GM13977 (cell line): ENCODE results near the gene SEMA7A.
"Not testable (repeated sequence)": the region's sequence is repeated elsewhere in the genome, so short reads cannot be mapped to it uniquely, and the experiment has no call there.

Experiments
- DNase-seq: peaks from one replicate; pipeline ENCODE4 v3.0.0; 2012; ENCODE audit warnings: low spot score
- in situ Hi-C: fragments of 300-500 bp; cut with MboI; formaldehyde crosslinking; loops from one replicate; pipeline ENCODE4 v1.12.0; 2022; ENCODE audit warnings: low sequenced_read_pairs, low pct_unique_long_range_greater_than_20kb, mixed read lengths, inconsistent platforms; ENCODE audit not compliant: unreplicated experiment
- TF ChIP-seq, protein P1 (sequence below): IDR thresholded peaks from 2 replicates; pipeline ENCODE4 v1.5.1; 2012; ENCODE audit warnings: mild to moderate bottlenecking, control low read depth; ENCODE audit not compliant: insufficient read depth; ENCODE audit errors: extremely low read depth, missing control alignments

SEMA7A gene

DNA sequence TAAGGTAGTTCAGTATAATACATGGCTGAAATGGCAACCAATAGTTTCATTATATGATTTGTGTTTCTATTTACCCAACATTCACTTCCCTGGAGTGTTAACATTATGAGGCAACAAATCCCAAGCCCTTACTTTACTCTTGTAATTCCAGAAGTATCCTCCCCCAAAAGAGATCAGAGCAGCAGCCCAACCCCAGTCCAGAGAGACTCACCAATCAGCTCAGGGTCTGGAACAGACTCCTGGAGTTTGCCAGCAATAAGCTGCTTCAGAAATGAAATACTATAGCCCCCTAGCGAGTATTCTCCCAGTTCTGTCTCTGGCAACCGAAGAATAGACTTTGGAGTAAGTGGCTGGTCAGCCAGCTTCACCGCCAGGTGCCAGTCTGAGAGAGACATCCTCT is 24.7 kb upstream of the SEMA7A start:
- no peak for DNase-seq
- TF ChIP-seq, protein P1, sequence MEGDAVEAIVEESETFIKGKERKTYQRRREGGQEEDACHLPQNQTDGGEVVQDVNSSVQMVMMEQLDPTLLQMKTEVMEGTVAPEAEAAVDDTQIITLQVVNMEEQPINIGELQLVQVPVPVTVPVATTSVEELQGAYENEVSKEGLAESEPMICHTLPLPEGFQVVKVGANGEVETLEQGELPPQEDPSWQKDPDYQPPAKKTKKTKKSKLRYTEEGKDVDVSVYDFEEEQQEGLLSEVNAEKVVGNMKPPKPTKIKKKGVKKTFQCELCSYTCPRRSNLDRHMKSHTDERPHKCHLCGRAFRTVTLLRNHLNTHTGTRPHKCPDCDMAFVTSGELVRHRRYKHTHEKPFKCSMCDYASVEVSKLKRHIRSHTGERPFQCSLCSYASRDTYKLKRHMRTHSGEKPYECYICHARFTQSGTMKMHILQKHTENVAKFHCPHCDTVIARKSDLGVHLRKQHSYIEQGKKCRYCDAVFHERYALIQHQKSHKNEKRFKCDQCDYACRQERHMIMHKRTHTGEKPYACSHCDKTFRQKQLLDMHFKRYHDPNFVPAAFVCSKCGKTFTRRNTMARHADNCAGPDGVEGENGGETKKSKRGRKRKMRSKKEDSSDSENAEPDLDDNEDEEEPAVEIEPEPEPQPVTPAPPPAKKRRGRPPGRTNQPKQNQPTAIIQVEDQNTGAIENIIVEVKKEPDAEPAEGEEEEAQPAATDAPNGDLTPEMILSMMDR, result no peak
- in situ Hi-C loops, result no loop called here

DNA sequence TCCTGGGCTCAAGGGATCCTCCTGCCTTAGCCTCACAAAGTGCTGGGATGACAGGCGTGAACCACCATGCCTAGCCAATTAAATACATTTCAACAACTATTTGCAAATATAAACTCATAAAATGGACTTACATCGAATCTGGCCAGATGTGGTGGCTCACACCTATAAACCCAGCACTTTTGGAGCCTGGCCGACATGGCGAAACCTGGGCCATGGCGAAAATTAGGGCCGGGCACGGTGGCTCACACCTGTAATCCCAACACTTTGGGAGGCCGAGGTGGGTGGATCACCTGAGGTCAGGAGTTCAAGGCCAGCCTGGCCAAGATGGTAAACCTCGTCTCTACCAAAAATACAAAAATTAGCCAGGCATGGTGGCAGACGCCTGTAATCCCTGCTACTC is 23.3 kb upstream of the SEMA7A start:
- in situ Hi-C loops, DNase-seq: not testable (repeated sequence)

DNA sequence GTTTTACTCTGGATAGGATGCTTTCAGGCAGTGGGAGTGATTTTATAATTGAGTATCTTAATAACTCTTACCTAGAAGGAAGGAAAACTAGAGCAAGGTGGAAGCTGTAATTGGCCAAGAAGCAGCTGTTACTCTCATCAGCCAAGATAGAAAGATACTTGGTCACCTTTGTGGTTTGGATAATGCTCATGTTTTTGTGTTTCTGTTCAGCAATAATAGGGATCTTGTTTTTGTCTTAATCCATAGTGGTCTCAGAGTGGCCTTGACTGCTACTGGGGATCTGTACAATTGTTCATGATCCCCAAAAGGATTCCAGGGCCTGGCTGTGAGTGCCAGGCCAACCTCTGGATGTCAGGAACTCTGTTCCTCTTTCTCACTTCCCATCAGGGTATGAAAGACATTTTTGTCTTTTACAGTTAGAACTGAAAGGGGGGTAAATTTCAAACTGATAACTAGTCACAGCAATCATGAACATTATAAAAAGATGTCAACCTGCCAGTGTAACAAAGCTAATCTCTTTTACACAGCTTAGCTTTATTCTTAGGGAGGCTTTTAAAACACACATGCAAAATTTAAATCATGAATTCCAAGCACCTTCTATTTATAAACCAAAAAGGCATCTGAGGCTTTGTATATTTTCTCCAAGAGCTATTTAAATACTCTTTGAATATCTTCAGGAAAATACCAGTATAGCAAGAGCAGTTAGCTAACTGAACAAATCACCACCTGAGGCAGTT is 21.2 kb upstream of the SEMA7A start:
- in situ Hi-C loops, result no loop called here
- TF ChIP-seq, protein P1, result no peak
- no peak for DNase-seq

DNA sequence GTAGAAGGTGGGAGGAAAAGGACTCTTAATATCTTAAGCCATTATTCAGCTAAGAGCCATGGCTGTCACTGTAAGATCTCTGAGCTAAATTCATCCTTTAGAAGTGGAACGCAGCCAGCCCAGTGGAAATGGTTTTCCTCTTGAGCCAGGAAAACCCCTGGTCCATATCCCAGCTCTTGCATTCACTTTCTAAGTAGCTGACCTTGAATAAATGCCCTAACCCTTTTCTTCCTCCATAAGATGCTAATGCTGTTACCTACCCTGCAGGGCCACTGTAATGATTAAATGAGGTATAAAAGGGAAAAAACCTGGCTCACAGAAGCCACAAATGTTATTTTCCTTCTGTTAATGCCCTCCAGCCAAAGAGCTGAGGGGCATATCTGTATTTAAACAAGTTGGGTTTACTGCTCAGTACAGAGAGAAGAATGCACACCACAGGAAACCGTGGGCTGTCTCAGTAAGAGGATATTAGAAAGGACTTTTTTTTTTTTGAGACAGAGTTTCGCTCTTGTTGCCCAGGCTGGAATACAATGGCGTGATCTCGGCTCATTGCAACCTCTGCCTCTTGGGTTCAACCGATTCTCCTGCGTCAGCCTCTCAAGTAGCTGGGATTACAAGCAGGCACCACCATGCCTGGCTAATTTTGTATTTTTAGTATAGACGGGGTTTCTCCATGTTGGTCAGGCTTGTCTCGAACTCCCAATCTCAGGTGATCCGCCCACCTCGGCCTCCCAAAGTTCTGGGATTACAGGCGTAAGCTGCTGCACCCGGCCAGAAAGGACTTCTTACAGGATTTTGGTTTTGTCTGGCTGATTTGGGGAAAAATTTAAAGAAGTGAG is 20.4 kb upstream of the SEMA7A start:
- in situ Hi-C loops, result no loop called here
- TF ChIP-seq, protein P1, result no peak
- DNase-seq, result no peak

DNA sequence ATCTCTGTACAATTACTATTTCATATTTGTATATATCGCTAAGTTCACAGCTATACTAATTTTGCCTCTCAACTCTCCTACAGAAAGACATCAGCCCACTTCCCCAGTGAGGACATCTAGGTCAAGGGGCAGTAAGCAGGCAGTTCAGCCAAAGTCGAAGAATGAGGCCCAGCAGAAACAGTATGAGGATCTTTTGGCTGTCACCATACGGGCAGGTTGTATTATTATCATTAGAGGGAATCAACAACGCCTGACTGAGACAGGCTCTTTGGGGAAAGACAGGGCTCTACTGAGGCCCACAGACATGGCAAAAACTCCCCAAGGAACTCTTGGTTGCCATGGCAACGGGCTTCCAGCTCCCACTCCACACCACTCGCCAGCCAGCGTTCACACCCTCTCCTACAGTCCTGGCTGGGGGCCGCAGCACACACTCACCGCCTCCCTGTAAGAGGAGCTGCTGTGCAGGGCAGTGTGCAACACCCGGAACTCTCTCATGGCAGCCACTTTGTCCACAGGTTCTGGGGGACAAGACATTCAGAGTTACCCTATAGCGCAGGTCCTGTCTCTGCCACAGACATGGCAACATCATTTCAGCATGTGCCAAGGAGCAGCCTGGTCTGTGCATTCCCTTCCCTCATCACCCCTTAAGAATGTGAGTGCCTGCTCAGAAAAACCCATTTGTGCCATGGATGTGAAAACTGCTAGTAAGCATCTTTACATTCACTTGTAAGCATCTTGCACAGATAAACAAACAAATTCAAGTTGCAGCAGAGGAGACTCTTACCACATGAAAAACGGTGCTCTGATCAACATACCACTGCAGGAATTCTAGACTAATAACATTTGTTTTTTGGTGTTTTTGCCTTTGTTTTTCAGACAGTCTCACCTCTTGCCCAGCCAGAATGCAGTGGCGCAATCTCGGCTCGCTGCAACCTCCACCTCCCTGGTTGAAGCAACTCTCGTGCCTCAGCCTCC is 18.4 kb upstream of the SEMA7A start:
- in situ Hi-C loops, result no loop called here
- TF ChIP-seq, protein P1, result no peak
- no peak for DNase-seq

DNA sequence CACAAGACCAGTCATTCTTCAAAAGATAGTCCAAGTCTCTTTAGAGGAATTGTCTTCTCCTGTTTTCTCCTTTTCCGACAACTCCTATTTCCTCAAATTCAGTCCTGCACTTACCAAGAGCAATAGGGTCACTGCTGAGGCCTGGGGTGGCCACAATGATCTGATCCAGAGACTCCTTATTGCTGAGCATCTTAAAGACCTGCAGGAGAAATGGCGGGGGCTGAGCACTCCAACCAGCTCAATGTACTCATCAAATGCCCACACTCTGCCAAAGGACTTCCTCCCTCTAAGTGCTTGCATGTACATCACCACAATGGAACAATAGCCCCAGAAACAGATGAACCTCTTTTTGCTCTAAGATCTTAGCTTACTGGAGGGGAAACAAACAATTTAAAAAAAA is 17.6 kb upstream of the SEMA7A start:
- DNase-seq, result no peak
- TF ChIP-seq, protein P1, result no peak
- in situ Hi-C loops, result no loop called here
